PFSK-1 (cell line): ENCODE results near the gene AHR.

Experiments
- FOXP2 ChIP-seq: optimal IDR thresholded peaks from 2 replicates; pipeline ENCODE3; 2011; ENCODE audit warnings: borderline replicate concordance, control low read depth, inconsistent platforms; ENCODE audit not compliant: insufficient read depth; ENCODE audit errors: extremely low read length, extremely low read depth
- POLR2AphosphoS5 ChIP-seq: IDR thresholded peaks from 2 replicates; pipeline ENCODE4 v1.6.1; 2012; ENCODE audit warnings: low read depth, mild to moderate bottlenecking, control low read depth, low read length, moderate library complexity
- SIN3A ChIP-seq: IDR thresholded peaks from 2 replicates; pipeline ENCODE4 v1.6.1; 2012; ENCODE audit warnings: mild to moderate bottlenecking, low read length, moderate library complexity, borderline replicate concordance; ENCODE audit not compliant: insufficient read depth
- TAF1 ChIP-seq: IDR thresholded peaks from 2 replicates; pipeline ENCODE4 v1.6.1; 2012; ENCODE audit warnings: low read length, control low read depth, borderline replicate concordance; ENCODE audit not compliant: insufficient read depth
- TF ChIP-seq, protein P1 (sequence below), 2 experiments: IDR thresholded peaks; 2 replicates each; pipeline versions ENCODE4 v1.6.1 to v1.8.0; 2011 to 2012; ENCODE audit warnings: low read depth in 2 of 2, low read length in 2 of 2, control low read depth in 1 of 2, inconsistent platforms in 1 of 2, mild to moderate bottlenecking in 1 of 2, moderate library complexity in 1 of 2; ENCODE audit not compliant: insufficient read depth in 1 of 2

The AHR gene

GRCh38 chr7:17269341-17270221 is 28.9 kb upstream of the AHR start:
- no peak for TF ChIP-seq SIN3A
- TF ChIP-seq, protein P1, sequence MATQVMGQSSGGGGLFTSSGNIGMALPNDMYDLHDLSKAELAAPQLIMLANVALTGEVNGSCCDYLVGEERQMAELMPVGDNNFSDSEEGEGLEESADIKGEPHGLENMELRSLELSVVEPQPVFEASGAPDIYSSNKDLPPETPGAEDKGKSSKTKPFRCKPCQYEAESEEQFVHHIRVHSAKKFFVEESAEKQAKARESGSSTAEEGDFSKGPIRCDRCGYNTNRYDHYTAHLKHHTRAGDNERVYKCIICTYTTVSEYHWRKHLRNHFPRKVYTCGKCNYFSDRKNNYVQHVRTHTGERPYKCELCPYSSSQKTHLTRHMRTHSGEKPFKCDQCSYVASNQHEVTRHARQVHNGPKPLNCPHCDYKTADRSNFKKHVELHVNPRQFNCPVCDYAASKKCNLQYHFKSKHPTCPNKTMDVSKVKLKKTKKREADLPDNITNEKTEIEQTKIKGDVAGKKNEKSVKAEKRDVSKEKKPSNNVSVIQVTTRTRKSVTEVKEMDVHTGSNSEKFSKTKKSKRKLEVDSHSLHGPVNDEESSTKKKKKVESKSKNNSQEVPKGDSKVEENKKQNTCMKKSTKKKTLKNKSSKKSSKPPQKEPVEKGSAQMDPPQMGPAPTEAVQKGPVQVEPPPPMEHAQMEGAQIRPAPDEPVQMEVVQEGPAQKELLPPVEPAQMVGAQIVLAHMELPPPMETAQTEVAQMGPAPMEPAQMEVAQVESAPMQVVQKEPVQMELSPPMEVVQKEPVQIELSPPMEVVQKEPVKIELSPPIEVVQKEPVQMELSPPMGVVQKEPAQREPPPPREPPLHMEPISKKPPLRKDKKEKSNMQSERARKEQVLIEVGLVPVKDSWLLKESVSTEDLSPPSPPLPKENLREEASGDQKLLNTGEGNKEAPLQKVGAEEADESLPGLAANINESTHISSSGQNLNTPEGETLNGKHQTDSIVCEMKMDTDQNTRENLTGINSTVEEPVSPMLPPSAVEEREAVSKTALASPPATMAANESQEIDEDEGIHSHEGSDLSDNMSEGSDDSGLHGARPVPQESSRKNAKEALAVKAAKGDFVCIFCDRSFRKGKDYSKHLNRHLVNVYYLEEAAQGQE (IDR thresholded peaks at IDR 0.05; ENCODE audit: insufficient read depth in 1 of 2, low read depth in 2 of 2, low read length in 2 of 2) = no peak
- TF ChIP-seq POLR2AphosphoS5 = no peak
- no peak for TF ChIP-seq FOXP2
- no peak for TF ChIP-seq TAF1

- TF ChIP-seq SIN3A (no peak), TAF1 (no peak), POLR2AphosphoS5 (no peak), FOXP2 (no peak)
- TF ChIP-seq, protein P1 (IDR thresholded peaks at IDR 0.05; ENCODE audit: insufficient read depth in 1 of 2, low read depth in 2 of 2, low read length in 2 of 2) = no peak
Observed at GRCh38 chr7:17274551-17275245, 23.8 kb upstream of the AHR start.

DNA sequence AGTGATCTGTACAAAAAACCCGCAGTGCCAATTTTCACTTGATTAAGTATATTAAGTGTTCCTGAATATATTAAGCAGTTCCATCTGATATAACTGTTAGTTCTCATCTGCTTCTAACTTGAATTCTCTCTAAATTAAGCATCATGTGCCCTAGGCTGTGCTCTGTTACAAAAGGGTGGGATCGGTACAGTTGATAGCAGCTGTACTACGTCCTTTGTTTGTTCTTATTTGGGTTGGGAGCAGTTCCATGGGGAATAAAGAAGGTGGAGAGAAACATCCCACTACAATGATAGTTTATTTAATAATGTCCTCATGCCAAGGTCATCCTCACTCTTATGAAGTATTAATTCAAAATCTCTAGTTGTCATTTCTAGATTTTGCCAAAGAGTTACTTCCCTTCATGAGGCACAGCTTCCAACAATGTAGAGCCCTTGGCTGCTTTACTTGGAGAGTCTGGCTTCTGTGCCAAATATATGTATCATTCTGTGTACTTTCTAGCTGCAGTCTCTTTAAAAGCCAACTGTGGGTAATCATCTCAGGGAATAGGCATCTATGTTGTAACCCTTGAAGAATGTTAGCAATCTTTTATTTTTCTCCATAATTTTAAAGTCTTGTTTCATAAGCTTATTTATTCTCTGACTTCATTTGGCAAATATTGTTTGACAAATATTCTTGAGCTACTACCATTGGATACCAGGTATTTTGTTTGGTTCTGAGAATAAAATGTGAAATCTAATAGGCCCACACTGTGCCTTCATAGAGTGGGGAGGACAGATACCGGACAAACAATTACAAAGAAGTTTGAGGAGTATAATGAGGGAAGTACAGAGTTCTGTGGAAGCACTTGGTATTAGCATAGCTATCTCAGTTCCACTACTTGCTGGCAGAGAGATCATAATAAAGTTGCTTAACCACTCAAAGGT is 22.4 kb upstream of the AHR start:
- TF ChIP-seq, protein P1 (IDR thresholded peaks at IDR 0.05; ENCODE audit: insufficient read depth in 1 of 2, low read depth in 2 of 2, low read length in 2 of 2) = no peak
- TF ChIP-seq POLR2AphosphoS5 (no peak), SIN3A (no peak), TAF1 (no peak), FOXP2 (no peak)

DNA sequence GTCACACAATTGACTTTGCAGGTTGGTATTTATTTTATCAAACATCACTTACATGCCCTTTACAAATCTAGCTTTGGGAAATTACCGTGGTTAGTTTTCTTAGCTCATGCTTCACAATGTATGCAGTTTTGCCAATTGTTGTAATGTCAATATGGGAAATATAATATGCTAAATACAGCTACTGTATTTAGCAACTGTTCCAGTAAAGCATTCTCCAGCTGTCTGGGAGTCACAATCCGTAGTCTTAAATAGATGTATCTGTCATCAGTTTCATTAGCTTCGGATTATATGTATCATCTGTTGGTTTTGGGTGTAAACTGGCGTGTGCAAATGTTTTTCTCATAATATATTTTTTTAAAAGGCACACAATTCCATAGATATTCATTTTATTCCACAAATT is 19.4 kb upstream of the AHR start:
- TF ChIP-seq, protein P1 (IDR thresholded peaks at IDR 0.05; ENCODE audit: insufficient read depth in 1 of 2, low read depth in 2 of 2, low read length in 2 of 2) = no peak
